HG03565 (cell line): ENCODE measurements around the gene ALAD.
"Not testable (repeated sequence)": the region's sequence is repeated elsewhere in the genome, so short reads cannot be mapped to it uniquely, and the experiment has no call there.

Experiments used
- ATAC-seq: cut with Tn5 transposase; IDR thresholded peaks from one replicate; pipeline ENCODE4 v1.9.1; 2021; ENCODE audit warnings: mild to moderate bottlenecking, moderate library complexity; ENCODE audit not compliant: unreplicated experiment

ALAD gene

DNA sequence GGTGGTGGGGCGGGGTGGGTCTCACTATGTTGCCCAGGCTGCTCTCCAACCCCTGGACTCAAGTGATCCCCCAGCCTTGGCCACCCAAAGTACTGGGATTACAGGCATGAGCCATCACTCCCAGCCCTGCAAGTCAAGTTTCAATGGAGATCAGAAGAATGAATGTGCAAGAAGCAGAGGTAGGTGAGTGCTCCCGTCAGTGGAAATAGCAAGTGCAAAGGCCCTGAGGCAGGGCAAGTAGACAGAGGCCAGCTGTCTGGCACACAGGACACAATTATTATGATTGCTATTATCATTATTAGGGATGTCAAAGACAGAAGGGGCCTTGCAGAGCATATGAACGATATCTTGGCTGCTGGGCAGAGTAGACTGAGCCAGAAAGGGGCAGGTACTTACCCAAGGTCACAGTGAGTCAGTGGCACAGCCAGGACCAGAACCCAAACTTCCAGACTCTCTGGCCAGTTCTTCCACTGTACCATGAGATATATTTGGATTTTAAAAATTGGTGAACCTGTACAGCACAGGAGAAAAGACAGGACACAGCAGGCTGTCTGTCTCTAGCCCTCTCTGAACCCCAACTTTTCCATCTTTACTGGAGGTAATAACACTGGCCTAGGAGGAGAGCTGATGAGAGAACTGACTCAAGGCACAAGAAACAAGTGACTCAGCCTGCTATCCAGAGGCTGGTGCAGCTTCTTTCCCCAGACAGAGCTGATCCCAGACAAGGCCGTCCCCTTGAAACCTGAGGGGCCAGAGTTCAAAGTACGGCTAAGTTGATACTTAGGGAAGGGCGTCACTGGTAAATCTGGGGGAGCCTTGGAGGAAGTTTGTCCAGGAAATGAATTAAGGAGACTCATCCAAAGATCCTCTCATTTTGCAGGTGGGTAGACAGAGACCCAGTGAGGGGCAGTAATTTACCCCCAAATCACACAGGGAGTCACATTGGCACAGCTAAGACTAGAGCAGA is 25.7 kb downstream of the ALAD start:
- ATAC-seq, result no peak

DNA sequence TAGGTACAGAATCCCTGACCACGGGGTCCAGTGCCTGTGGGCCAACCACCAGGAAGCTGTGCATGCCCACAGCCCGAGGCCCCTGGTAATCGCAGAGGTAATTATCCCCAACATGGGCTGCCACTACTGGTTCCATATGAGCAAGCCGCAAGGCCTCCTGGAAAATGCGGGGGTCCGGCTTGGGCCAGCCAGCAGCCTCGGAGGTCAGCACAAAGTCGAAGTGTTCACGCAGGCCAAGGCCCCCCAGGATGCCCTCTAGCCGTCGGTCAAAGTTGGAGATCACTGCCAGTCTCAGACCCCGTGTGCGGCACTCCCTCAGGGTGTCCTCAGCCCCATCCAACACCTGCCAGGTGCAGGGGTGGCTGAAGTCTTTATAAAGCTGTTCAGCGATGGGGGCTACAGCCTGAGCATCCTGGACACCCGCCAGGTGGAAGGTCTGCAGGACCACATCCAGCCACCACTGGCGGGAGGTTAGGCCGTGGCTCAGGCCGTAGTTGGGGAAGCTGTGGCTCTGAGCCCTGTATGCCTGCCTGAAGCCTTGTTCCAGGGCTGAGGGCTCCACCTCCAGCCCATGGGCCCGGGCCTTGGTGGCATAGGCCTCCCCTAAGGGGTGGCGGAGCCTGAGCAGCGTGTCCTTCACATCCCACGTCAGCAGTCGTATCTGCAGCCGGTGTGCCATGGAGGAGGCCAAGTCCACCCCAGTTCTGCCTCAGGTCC is 27.2 kb downstream of the ALAD start:
- no peak for ATAC-seq

GRCh38 chr9:113373256-113373655 is 27.8 kb downstream of the ALAD start:
- ATAC-seq, result no peak

DNA sequence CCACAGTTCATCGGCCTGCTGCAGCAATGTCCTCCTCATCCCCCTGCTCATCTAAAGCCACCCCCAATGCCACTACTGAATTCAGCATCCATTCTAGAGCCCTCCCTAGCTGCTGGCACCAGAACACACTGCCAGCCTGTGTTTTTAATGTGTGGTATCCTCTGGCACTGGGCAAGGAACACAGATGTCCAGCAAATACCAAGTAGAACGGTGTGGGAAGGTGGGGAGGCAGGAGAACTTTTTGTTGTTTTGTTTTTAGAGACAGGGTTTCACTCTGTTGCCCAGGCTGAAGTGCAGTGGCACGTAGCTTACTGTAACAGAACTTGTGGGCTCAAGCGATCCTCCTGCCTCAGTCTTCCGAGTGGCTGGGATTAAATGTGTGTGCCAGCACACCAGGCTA is 29.0 kb downstream of the ALAD start:
- no peak for ATAC-seq

- no peak for ATAC-seq
Observed at GRCh38 chr9:113370806-113371325, 30.2 kb downstream of the ALAD start.

DNA sequence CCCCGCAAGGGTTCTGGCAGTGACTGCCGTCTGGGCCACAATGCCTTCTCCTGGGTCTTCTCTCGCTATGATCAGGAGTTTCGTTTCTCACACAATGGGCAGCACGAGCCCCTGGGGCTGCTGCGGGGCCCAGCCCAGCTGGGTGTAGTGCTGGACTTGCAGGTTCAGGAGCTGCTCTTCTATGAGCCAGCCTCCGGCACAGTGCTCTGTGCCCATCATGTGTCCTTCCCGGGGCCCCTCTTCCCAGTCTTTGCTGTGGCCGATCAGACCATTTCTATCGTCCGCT is 31.3 kb downstream of the ALAD start:
- no peak for ATAC-seq

- no peak for ATAC-seq
Observed at GRCh38 chr9:113368982-113369854, 31.9 kb downstream of the ALAD start.

DNA sequence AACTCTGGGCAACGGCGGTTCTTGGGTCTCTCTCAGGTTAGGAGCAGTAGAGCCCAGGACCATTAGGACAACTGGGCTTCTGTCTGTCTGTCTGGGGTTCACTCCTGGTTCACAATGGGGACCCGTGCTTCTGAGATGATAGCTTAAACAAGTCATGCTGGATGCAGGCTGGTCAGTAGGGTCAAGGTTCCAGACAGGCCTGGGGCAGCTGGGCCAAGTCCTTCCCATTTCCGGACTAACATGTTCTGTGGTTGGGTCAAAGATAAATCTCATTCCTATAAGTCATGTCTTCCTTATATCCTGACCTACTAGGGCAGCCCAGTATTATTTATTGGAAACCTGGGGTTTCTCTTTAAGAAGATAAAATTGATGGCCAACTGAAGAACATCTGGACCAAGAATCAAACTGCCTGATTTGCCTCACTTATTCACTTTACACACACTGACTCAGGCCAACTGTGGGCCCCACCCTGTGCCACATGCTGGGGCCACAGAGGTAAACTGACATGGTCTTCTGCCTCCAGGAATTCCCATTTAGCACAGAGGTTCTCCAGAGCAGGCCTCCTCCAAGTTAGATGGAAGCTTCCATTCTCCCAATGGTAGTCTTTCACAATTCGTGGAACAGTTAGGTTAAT is 32.6 kb downstream of the ALAD start:
- no peak for ATAC-seq

- ATAC-seq, result not testable (repeated sequence)
Observed at GRCh38 chr9:113365652-113366051, 35.4 kb downstream of the ALAD start.

DNA sequence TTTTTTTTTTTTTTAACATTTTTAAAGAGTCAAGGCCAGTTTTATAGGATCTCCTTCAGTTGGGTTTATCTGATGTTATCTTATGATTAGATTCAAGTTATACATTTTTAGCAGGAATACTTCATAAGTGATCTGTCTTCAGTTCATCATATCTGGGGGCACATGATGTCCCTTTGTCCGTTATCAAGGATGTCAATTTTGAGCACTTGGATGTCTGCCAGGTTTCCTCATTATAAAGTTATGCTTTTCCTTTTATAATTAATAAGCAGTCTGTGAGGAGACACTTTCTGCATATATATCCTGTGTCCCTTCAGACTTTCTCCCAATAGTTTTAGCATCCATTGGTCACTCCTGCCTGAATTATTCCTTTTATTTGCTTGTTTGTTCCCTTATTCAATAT is 36.1 kb downstream of the ALAD start:
- no peak for ATAC-seq

GRCh38 chr9:113363336-113363735 is 37.7 kb downstream of the ALAD start:
- no peak for ATAC-seq

GRCh38 chr9:113361304-113362018 is 39.6 kb downstream of the ALAD start:
- ATAC-seq, result no peak

DNA sequence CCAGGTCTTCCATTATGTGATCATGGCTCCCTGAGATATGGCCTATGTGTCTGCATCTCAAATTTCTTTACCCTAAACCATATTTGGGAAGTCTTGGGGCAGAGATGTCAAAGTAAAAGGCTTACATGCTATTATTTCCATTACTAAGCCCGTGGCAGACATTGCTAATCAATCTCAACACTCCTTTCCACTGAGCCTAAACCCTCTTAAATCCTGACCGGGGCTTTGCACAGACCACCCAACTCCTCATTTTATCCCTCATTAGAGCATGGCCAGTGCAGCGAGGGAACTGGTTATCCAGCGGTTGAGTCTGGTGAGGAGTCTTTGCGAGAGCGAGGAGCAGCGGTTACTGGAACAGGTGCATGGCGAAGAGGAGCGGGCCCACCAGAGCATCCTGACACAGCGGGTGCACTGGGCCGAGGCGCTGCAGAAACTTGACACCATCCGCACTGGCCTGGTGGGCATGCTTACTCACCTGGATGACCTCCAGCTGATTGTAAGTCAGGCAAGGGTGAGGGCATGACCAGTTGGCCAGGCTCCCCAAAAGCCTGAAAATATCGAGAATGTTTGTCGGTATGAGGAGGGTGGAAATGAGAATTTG is 40.7 kb downstream of the ALAD start:
- no peak for ATAC-seq

GRCh38 chr9:113359385-113359784 is 41.7 kb downstream of the ALAD start:
- no peak for ATAC-seq

GRCh38 chr9:113356686-113357292 is 44.3 kb downstream of the ALAD start:
- ATAC-seq, result no peak

- ATAC-seq, result no peak
Observed at GRCh38 chr9:113355040-113355596, 46.0 kb downstream of the ALAD start.

DNA sequence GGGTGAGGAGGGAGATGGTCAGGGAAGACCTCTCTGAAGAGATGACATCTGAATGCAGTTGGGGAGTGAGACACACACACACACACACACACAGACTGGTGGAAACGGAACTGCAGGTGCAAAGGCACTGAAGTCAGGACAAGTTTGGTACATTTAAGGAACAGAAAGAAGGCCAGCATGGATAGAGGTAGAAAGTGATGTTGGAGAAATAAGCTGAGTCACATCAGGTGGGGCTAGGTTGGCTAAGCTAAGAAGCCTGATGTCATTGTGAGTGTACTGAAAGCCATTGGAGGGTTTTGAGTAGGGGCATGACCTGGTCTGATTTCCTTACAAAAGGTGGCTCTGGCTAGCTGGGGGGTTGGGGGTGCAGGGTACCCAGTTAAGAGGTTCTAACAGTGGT is 48.7 kb downstream of the ALAD start:
- no peak for ATAC-seq

- no peak for ATAC-seq
Observed at GRCh38 chr9:113352006-113352405, 49.1 kb downstream of the ALAD start.

DNA sequence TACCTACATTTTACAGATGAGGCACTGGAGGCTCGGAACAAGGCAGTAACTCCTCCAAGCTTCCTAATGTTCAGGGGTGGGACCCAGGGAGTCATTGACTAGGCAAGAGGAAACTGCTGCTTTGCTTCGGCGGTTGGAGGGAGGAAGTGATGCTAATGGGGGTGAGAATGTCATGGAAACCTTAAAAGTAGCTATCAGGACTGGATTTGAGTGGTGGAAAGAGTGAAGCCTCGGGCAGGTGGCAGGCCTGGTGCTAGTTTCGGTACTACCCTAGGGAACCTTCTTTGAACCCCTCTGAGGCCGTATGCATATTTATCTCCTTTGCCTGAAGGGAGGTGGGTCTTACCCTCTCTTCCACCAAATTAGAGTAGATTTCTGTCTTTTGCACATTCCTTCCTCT is 50.1 kb downstream of the ALAD start:
- ATAC-seq, result peak; percentile 47
